Activated CD8-positive, alpha-beta memory T cell treated with anti-CD3 and anti-CD28 coated beads for 4 hours (primary cell): ENCODE measurements around the gene SSTR5.

ENCODE experiments used
- DNase-seq, 2 donors: peaks; one replicate each; pipeline ENCODE4 v3.0.0-alpha.2; 2020; ENCODE audit warnings: low read depth in 2 of 2

SSTR5 gene

DNA sequence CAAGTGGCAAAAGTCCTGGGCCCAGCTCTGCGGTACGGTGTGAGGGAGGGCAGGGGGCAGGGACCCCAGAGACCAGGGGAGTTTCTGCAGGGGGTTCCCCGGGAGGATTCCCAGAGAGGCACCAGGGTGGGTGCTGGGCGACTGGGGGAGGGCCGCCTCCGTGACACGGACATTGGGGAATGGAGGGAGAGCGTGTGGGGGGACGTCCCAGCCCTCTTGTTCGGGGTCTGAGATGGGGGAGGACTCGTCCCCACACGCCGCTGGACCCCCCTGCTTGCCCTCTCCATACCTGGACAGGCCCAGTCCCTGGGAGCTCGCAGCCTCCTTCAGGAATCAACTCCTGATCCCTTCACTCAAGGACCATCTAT, 49.8 kb downstream of the SSTR5 start:
- no peak for DNase-seq

- no peak for DNase-seq
Measured at GRCh38 chr16:1123525-1124230, 51.1 kb downstream of the SSTR5 start.

DNA sequence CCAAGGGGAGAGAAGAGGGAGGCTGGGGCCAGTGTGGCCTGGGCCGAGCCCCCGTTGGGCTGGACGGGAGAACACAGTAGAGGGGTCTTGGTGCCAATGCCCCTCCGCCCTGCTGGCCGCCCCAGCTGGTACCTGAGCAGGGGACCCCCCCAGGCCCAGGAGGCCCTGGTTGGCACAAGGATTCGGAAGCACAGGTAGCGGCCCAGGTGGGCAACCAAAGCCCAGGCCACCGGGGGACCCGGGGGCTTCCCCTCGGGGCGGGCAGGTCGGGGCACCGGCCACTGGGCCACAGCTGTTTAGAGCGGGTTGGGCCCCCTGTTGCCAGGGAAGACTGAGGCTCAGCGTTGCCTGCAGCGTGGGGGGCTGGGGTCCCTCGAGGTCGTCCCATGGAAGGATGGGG, 51.7 kb downstream of the SSTR5 start:
- no peak for DNase-seq

DNA sequence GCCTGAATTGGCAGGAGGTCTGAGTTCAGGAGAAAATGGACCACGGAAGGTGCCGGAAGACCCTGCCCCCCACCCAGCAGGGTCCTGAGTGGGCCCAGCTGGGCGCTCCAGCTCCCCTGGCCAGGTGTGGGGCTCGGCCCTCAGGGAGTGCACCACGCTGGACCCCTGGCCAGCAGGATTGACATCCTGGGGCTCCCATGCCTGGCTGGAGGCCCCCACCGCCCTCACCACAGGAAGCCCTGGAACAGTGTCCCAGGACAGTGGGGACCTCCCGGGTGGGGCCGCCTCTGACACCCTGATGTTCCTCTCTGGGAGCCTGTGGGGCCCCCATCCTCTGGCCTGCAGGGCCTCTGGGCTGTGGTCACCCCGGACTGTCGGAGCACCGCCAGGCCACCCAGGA, 52.2 kb downstream of the SSTR5 start:
- no peak for DNase-seq

- no peak for DNase-seq
Measured at GRCh38 chr16:1125471-1125870, 52.9 kb downstream of the SSTR5 start.

GRCh38 chr16:1126044-1126443, 53.5 kb downstream of the SSTR5 start:
- DNase-seq = no peak

DNA sequence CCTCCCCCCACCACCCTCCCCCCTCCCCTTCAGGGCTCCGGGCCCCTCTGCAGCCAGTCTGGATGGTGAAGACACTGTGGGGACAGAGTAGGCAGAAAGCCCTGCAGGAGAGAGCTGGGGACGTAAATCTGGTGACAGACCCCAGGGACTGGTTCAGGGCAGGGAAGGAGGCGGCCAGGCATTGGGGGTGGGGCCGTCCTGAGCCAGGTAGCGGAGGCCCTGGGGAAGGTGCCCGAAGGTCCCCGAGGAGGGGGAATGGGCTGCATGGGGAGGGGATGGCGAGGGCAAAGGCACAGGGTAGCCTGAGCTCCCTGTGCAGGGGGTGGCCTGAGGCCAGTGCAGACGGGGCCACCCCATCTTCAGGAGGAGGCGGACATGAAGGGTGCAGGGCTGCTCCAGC, 54.0 kb downstream of the SSTR5 start:
- no peak for DNase-seq

DNA sequence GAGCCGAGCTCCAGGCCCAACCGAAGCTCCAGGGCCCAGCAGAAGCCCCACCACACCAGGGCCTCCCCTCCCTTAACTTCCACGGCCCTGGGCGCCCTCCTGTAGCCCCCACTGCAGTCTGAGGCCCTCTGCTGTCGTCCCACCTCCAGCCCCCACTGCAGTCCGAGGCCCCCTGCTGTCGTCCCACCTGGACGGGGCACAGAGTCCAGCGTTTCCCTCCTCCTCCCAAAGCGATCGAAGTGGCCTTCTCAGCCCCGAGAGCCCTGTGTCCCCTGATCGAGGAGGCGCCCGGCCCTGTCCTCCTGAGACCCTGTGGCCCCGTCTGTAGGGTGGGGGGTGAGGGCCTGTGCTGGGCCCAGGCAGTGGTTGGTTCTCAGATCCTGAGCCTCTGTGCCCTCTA, 54.6 kb downstream of the SSTR5 start:
- DNase-seq = no peak

DNA sequence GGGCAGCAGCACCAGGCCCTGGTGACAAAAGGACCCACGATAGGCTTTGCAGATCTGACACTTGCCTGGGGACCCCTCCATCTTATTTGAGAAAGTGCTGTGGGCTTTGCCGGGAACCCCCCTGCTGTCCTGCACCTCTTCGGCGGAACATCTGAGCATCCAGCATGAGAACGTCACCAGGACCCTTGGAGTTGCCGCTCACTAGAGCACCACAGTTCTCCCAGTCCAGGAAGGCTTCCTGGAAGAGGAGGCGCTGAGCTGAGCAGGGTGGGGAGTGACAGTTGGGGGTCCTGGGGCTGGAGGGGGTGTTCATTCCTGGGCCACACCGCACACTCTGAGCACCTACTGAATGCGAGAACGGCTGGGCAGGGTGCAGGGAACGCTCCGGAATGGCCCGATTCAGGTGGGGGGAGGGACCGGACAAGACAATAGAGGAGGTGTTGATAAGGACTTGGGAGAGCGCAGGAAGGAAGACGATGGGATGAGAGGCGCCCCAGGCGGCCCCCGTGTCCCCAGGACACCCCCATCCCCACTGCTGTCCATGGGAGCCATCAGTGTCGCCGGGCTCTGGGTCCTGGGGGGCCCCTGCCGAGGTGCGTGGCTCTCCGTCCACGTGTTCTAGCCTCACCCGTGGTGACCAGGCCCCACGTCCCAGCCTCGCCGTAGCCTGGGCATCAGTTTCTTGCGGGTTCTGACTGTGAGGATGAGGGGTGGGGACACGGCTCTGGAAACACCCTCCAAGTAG, 55.6 kb downstream of the SSTR5 start:
- no peak for DNase-seq

- DNase-seq = no peak
Measured at GRCh38 chr16:1129106-1129960, 56.8 kb downstream of the SSTR5 start.

DNA sequence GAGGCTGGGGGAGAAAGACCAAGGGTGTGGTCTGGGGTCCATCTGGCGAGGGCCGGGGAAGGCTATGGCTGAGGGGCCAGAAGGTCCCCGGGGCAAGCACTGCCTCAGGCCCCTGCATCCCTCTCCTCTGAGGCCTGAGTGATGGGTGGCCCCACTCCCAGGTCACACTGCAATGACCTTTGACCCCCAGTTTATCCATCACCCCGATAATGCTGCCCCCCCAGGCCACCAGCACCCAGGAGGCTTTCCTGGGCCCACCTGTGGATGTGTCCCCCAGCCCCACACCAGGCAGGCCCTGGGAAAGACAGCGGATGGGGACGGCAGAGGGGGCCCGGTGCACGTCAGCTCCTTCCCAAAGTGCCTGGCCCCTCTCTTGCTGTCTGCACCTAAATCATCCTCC, 57.8 kb downstream of the SSTR5 start:
- DNase-seq = no peak
